ENCODE measurements around the gene NKRF.

The NKRF gene

GRCh38 chrX:119606280-119607017 is at the start of gene NKRF:
NKRF (minus strand) TSS chrX:119606424.
- H3K4me3 ChIP-seq (ENCODE audit: low read depth, low read length), result peak within 1 kb of the TSS; percentile 79
- TF ChIP-seq, protein P1, sequence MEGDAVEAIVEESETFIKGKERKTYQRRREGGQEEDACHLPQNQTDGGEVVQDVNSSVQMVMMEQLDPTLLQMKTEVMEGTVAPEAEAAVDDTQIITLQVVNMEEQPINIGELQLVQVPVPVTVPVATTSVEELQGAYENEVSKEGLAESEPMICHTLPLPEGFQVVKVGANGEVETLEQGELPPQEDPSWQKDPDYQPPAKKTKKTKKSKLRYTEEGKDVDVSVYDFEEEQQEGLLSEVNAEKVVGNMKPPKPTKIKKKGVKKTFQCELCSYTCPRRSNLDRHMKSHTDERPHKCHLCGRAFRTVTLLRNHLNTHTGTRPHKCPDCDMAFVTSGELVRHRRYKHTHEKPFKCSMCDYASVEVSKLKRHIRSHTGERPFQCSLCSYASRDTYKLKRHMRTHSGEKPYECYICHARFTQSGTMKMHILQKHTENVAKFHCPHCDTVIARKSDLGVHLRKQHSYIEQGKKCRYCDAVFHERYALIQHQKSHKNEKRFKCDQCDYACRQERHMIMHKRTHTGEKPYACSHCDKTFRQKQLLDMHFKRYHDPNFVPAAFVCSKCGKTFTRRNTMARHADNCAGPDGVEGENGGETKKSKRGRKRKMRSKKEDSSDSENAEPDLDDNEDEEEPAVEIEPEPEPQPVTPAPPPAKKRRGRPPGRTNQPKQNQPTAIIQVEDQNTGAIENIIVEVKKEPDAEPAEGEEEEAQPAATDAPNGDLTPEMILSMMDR (IDR thresholded peaks at IDR 0.05; ENCODE audit: control insufficient read depth, extremely low read depth, insufficient read depth), result no peak
- DNase-seq (ENCODE audit: low read depth), result peak; percentile 71

GRCh38 chrX:119655125-119655524 is 48.9 kb upstream of the NKRF start:
- DNase-seq (ENCODE audit: low read depth), result no peak
- H3K4me3 ChIP-seq (ENCODE audit: low read depth, low read length), result no peak overlapping the region
- TF ChIP-seq, protein P1 (IDR thresholded peaks at IDR 0.05; ENCODE audit: control insufficient read depth, extremely low read depth, insufficient read depth), result no peak

DNA sequence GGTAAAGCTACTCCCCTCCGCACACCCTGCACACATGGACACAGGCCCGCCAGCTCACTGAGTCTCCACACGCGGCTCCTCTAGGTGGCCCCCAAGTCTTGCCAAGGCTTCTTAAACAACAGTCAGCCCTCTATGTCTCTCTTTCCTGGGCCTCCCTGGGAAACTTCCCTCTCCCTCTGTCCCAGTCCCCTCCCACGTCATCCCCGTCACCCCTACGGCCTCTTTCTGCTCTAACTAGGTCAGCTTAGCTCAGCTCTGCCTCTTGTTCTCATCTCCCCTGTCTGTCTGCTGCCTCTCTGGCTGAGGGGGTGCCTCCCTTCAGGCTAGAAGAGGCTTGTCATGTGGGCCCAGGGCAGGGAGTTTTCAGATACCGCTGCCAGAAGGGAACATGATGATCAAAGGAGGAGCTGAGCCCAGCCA is 47.9 kb upstream of the NKRF start:
- H3K4me3 ChIP-seq (ENCODE audit: low read depth, low read length), result no peak overlapping the region
- TF ChIP-seq, protein P1 (IDR thresholded peaks at IDR 0.05; ENCODE audit: control insufficient read depth, extremely low read depth, insufficient read depth), result no peak
- DNase-seq (ENCODE audit: low read depth), result no peak

- TF ChIP-seq, protein P1 (IDR thresholded peaks at IDR 0.05; ENCODE audit: control insufficient read depth, extremely low read depth, insufficient read depth), result no peak
- no peak overlapping the region for H3K4me3 ChIP-seq (ENCODE audit: low read depth, low read length)
- DNase-seq (ENCODE audit: low read depth), result no peak
These were observed 42.2 kb upstream of the NKRF start for GRCh38 chrX:119648421-119648775.

DNA sequence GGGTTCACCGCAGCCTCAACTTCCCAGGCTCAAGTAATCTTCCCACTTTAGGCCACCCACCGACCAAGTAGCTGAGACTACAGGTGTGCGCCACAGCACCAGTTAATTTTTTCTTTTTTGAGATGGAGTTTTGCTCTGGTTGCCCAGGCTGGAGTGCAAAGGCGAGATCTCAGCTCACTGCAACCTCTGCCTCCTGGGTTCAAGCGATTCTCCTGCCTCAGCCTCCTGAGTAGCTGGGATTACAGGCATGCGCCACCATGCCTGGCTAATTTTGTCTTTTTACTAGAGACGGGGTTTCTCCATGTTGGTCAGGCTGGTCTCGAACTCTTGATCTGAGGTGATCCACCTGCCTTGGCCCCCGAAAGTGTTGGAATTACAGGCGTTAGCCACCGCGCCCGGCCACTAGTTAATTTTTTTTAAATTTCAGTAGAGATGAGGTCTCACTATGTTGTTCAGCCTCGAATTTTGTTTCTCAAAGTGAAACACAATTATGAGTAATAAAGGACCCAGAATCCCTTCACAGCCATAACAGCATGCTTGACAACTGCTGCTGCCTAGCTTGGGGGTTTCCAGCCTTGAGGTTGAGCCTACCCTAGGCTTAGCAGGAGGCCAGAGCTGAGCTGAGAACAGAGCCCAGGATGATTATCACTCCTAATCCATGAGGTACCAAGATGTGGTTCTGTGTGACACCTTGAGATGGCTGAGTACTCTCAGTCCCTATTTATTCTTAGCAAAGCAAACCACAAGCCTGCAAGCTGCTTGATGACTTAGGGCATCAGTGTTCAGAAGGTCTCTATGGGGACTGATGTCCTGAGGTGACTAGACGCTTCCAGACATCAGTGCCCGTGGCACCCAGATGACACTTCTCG is 41.6 kb upstream of the NKRF start:
- DNase-seq (ENCODE audit: low read depth), result no peak
- TF ChIP-seq, protein P1 (IDR thresholded peaks at IDR 0.05; ENCODE audit: control insufficient read depth, extremely low read depth, insufficient read depth), result no peak
- no peak overlapping the region for H3K4me3 ChIP-seq (ENCODE audit: low read depth, low read length)

DNA sequence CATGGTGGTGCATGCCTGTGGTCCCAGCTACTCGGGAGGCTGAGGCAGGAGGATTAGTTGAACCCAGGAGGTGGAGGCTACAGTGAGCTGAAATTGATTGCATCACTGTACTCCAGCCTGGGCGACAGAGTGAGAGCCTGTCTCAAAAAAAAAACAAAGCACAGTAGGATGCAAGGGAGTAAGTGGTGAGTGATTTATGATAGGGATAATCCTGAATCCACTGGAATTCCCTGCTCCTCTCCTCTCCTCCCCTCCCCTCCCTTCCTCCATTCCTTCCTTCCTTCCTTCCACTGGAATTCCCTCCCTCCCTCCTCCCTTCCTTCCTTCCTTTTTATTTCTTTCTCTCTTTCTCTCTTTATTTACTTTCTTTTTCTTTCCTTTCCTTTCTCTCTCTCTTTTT is 40.9 kb upstream of the NKRF start:
- no peak for DNase-seq (ENCODE audit: low read depth)
- no peak overlapping the region for H3K4me3 ChIP-seq (ENCODE audit: low read depth, low read length)
- TF ChIP-seq, protein P1 (IDR thresholded peaks at IDR 0.05; ENCODE audit: control insufficient read depth, extremely low read depth, insufficient read depth), result no peak

Data from LNCaP clone FGC (cell line).